A549 (cell line): ENCODE measurements around the gene SH3RF1. TPM values are rescaled to one million over a fixed set of nuclear protein-coding genes. Genes with fewer than 3 reads are reported as not detected.

Experiments
- ATAC-seq, 2 experiments: fragments of 200-7000 bp in 1 of 2; fragments of >200 bp in 1 of 2; cut with Nextera tagmentation in 1 of 2; cut with Tn5 transposase in 1 of 2; 3 replicates each; pipeline versions ENCODE4 v1.8.0 to v1.9.1; 2018 to 2020; ENCODE audit warnings: mild to moderate bottlenecking in 1 of 2, moderate library complexity in 1 of 2
- CTCF ChIA-PET: fragments of 300-600 bp; sonication (Branson Sonifier 250); formaldehyde crosslinking; extraction: SDS; loops from one replicate; lab custom pipeline; 2021; ENCODE audit warnings: antibody characterized with exemption, inconsistent platforms; lab: Yijun Ruan, JAX
- POLR2A ChIA-PET: fragments of 350-600 bp; formaldehyde crosslinking; extraction: SDS; loops from one replicate; lab custom pipeline; 2021; ENCODE audit warnings: antibody characterized with exemption, inconsistent platforms; lab: Yijun Ruan, JAX
- DNase-seq, 2 experiments: peaks; one replicate each; pipeline versions ENCODE4 v3.0.0 to v3.0.0-alpha.2; 2011 to 2016; ENCODE audit warnings: low read depth in 1 of 2, low spot score in 1 of 2
- FAIRE-seq: peaks from 2 replicates; lab custom pipeline; 2011; peaks lifted over from hg19 to GRCh38; lab: Jason Lieb, UNC
- H3K27ac ChIP-seq, 2 experiments: fragments of >200 bp; sonication (Bioruptor Twin); formaldehyde crosslinking; 3 replicates each; pipeline ENCODE4 v1.5.1; 2016 to 2017
- H3K4me1 ChIP-seq: fragments of >200 bp; sonication (Bioruptor Twin); formaldehyde crosslinking; 3 replicates; pipeline ENCODE4 v1.6.1; 2016
- H3K4me2 ChIP-seq: fragments of >200 bp; sonication (Bioruptor Twin); formaldehyde crosslinking; 3 replicates; pipeline ENCODE4 v1.6.1; 2016
- H3K4me3 ChIP-seq: fragments of >200 bp; sonication (Bioruptor Twin); formaldehyde crosslinking; 3 replicates; pipeline ENCODE4 v1.5.1; 2016
- H3K9me3 ChIP-seq: fragments of >200 bp; sonication (Bioruptor Twin); formaldehyde crosslinking; 3 replicates; pipeline ENCODE4 v1.6.1; 2016
- ATOH8 ChIP-seq: fragments of 250-450 bp; sonication (Bioruptor Pico); IDR thresholded peaks from 2 replicates; pipeline ENCODE4 v1.5.0; 2020; ENCODE audit warnings: low read depth, mild to moderate bottlenecking, moderate library complexity
- CTCF ChIP-seq: fragments of >200 bp; sonication (Bioruptor Twin); formaldehyde crosslinking; IDR thresholded peaks from 3 replicates; pipeline ENCODE4 v1.5.1; 2016
- EHF ChIP-seq: fragments of 250-450 bp; sonication (Bioruptor Pico); IDR thresholded peaks from 2 replicates; pipeline ENCODE4 v1.5.0; 2020; ENCODE audit warnings: mild to moderate bottlenecking
- EP300 ChIP-seq, 2 experiments: fragments of >200 bp; sonication (Bioruptor Twin); formaldehyde crosslinking; IDR thresholded peaks; 2 replicates in 1 of 2; 3 replicates in 1 of 2; pipeline ENCODE4 v1.6.1; 2016 to 2017
- FOXS1 ChIP-seq: fragments of 250-450 bp; sonication (Bioruptor Pico); IDR thresholded peaks from 2 replicates; pipeline ENCODE4 v1.5.0; 2020; ENCODE audit warnings: mild to moderate bottlenecking, moderate library complexity
- GATA3 ChIP-seq: IDR thresholded peaks from 2 replicates; pipeline ENCODE4 v1.6.1; 2012; ENCODE audit warnings: borderline replicate concordance
- HES2 ChIP-seq: fragments of >200 bp; sonication (Bioruptor Twin); formaldehyde crosslinking; IDR thresholded peaks from 2 replicates; pipeline ENCODE4 v1.6.1; 2016
- HEYL ChIP-seq: fragments of 250-450 bp; sonication (Bioruptor Pico); IDR thresholded peaks from 2 replicates; pipeline ENCODE4 v1.8.0; 2021; ENCODE audit warnings: mild to moderate bottlenecking, moderate library complexity
- HMGXB4 ChIP-seq: fragments of 250-450 bp; sonication (Bioruptor Pico); IDR thresholded peaks from 2 replicates; pipeline ENCODE4 v1.5.0; 2021; ENCODE audit warnings: mild to moderate bottlenecking, moderate library complexity, borderline replicate concordance
- HOXA7 ChIP-seq: fragments of 250-450 bp; sonication (Bioruptor Pico); IDR thresholded peaks from 2 replicates; pipeline ENCODE4 v1.5.0; 2020; ENCODE audit warnings: mild to moderate bottlenecking, moderate library complexity
- JUN ChIP-seq, 2 experiments: fragments of >200 bp; sonication (Bioruptor Twin); formaldehyde crosslinking; IDR thresholded peaks; 2 replicates in 1 of 2; 3 replicates in 1 of 2; pipeline ENCODE4 v1.6.1; 2016 to 2017
- KDM1A ChIP-seq: fragments of 200-600 bp; sonication (generic); IDR thresholded peaks from 2 replicates; pipeline ENCODE4 v1.6.1; 2016; ENCODE audit warnings: low read depth, mild to moderate bottlenecking
- MAZ ChIP-seq: fragments of 150-350 bp; IDR thresholded peaks from 2 replicates; pipeline ENCODE4 v1.6.1; 2014; ENCODE audit warnings: antibody characterized with exemption, low read depth, low read length, borderline replicate concordance
- NFE2L2 ChIP-seq: fragments of 150-350 bp; conservative IDR thresholded peaks from 2 replicates; pipeline ENCODE4 v1.6.1; 2014; ENCODE audit warnings: low read length
- NR3C1 ChIP-seq: fragments of >200 bp; sonication (Bioruptor Twin); formaldehyde crosslinking; IDR thresholded peaks from 3 replicates; pipeline ENCODE4 v1.6.1; 2017
- POLR2A ChIP-seq: IDR thresholded peaks from 2 replicates; pipeline ENCODE4 v1.6.1; 2012; ENCODE audit warnings: mild to moderate bottlenecking, low read length
- POLR2AphosphoS2 ChIP-seq: conservative IDR thresholded peaks from 2 replicates; pipeline ENCODE4 v1.6.1; 2012; ENCODE audit warnings: low read length, improper control_type of control experiment, inconsistent platforms
- RAD21 ChIP-seq, 2 experiments: fragments of >200 bp in 1 of 2; sonication (Bioruptor Twin) in 1 of 2; formaldehyde crosslinking in 1 of 2; IDR thresholded peaks in 1 of 2; conservative IDR thresholded peaks in 1 of 2; 2 replicates in 1 of 2; 3 replicates in 1 of 2; pipeline ENCODE4 v1.6.1; 2012 to 2018; ENCODE audit warnings: inconsistent platforms in 1 of 2
- RNF2 ChIP-seq: fragments of 200-600 bp; sonication (generic); IDR thresholded peaks from 2 replicates; pipeline ENCODE4 v1.6.1; 2016; ENCODE audit warnings: low read depth, mild to moderate bottlenecking, antibody characterized with exemption, moderate library complexity, borderline replicate concordance
- ZC3H11A ChIP-seq: fragments of 450-650 bp; IDR thresholded peaks from 2 replicates; pipeline ENCODE4 v1.6.1; 2014; ENCODE audit warnings: antibody characterized with exemption, mild to moderate bottlenecking
- ZFP36 ChIP-seq: fragments of 450-650 bp; IDR thresholded peaks from 2 replicates; pipeline ENCODE4 v1.6.1; 2014; ENCODE audit warnings: borderline replicate concordance; ENCODE audit not compliant: partially characterized antibody
- WGBS: methylation state at CpG from one replicate; pipeline ENCODE4 v1.1.6; 2017; ENCODE audit errors: missing lambda C conversion rate; 5-methylcytosine and 5-hydroxymethylcytosine counted together
- polyA plus RNA-seq, 4 experiments: library from polyadenylated mRNA; depleted of rRNA in 3 of 4; stranded (reverse); fragments of >200 nt; fragmentation: RNase III in 1 of 4; extraction: RNeasy Plus Mini Kit Qiagen cat#74134 plus additional on column Dnase treatment in 1 of 4; gene quantifications; 2 replicates in 3 of 4; 3 replicates in 1 of 4; pipeline ENCODE4 v1.2.3, GENCODE V29; 2011 to 2017
- TF ChIP-seq, protein P1 (sequence below): fragments of >200 bp; sonication (Bioruptor Twin); formaldehyde crosslinking; IDR thresholded peaks from 3 replicates; pipeline ENCODE4 v1.6.1; 2016

SH3RF1 gene
- polyA plus RNA-seq, 2 of the 4 experiments (the other 2 are of a cell fraction), result 8.0 to 15.1 TPM

DNA sequence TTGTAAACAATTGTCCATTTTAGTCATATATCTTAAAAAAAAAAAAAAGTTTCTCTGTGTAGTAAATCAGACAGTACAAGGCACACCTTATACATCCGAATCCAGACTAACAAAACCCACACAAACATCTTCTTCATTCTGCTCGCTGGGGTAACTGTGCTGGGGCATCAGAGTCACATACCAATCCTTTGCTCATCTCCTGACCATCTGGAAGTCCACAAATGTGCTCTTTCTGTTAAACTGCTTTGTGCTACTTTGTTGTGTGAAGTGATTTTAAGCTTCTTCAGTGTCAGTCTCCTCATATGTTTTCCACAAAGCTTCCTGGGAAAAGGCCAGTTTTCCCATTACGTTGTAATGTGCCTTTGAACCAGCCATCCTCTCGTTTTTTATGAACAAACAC is 174.5 kb downstream of the SH3RF1 start:
- no peak overlapping the region for H3K27ac ChIP-seq
- TF ChIP-seq RAD21 (conservative IDR thresholded peaks at IDR 0.05 in 1 of 2, IDR thresholded peaks at IDR 0.05 in 1 of 2), result no peak
- TF ChIP-seq HES2, result no peak
- TF ChIP-seq JUN (IDR thresholded peaks at IDR 0.05), result no peak
- no peak for TF ChIP-seq EP300 (IDR thresholded peaks at IDR 0.05)
- TF ChIP-seq NR3C1, result no peak
- no peak for TF ChIP-seq HOXA7 (CRISPR knock-in tag)
- no peak for TF ChIP-seq ZC3H11A
- no peak for TF ChIP-seq MAZ
- TF ChIP-seq, all 56 proteins: peak for 0
- Histone ChIP-seq H3K4me3 (no peak overlapping the region), H3K9me3 (peaks cover 4% of the 10 kb centered on the region; the same call in 2 of the 3 replicates), H3K4me1 (peaks cover 7% of the 10 kb centered on the region; the same call in 1 of the 3 replicates), H3K4me2 (no peak overlapping the region)
- ChIA-PET POLR2A (no interaction called here), CTCF (interaction anchor here (0.6 kb wide), 1 partner anchor 12 kb away, joined by 3 read pairs; no protein-coding TSS in a partner anchor)
- WGBS, result 87% methylated on average over 4 of the region's 4 CpGs
- DNase-seq, result no peak
- FAIRE-seq, result no peak
- no peak for ATAC-seq

DNA sequence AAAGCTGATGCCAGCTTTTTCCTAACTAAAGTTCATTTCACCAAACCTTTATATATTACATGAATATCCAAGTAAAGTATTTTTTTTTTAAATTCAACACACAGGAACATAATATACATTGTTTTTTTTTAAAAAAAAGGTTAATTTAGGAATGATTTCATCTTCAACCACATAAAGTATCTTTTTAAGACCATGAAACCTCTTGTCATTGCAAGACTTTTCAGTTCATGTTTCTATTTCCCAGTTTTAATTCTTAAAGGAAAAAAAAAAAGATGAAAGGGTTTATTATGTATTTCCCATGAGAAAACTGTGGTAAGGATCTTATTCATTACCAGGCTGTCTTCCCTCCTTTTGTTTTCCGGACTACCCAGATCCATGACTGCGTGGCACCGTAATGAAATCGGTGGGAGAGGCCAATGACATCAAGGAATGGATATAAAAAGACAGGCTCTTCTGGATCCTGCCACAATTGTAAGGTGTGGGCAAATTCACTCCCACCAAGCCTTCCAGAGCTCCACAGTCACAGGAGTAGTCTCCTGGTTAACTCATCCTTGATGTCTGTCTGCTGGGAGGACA is 176.0 kb downstream of the SH3RF1 start:
- FAIRE-seq (no peak), ATAC-seq (no peak), DNase-seq (no peak)
- Histone ChIP-seq H3K4me1 (peaks cover 2% of the 10 kb centered on the region; the same call in 1 of the 3 replicates), H3K9me3 (peaks cover 12% of the 10 kb centered on the region; the same call in 2 of the 3 replicates), H3K4me2 (no peak overlapping the region), H3K27ac (no peak overlapping the region), H3K4me3 (no peak overlapping the region)
- 95% methylated on average over 4 of the region's 4 CpGs for WGBS
- TF ChIP-seq CTCF, result no peak
- no peak for TF ChIP-seq GATA3
- TF ChIP-seq KDM1A, result no peak
- TF ChIP-seq JUN (IDR thresholded peaks at IDR 0.05), result no peak
- TF ChIP-seq HMGXB4 (CRISPR knock-in tag), result no peak
- no peak for TF ChIP-seq NFE2L2
- TF ChIP-seq, protein P1, sequence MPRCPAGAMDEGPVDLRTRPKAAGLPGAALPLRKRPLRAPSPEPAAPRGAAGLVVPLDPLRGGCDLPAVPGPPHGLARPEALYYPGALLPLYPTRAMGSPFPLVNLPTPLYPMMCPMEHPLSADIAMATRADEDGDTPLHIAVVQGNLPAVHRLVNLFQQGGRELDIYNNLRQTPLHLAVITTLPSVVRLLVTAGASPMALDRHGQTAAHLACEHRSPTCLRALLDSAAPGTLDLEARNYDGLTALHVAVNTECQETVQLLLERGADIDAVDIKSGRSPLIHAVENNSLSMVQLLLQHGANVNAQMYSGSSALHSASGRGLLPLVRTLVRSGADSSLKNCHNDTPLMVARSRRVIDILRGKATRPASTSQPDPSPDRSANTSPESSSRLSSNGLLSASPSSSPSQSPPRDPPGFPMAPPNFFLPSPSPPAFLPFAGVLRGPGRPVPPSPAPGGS, result no peak
- TF ChIP-seq ZFP36, result no peak
- no peak for TF ChIP-seq POLR2AphosphoS2
- TF ChIP-seq HEYL, result no peak
- no peak for TF ChIP-seq EHF
- TF ChIP-seq FOXS1 (CRISPR knock-in tag), result no peak
- no peak for TF ChIP-seq RAD21 (conservative IDR thresholded peaks at IDR 0.05 in 1 of 2, IDR thresholded peaks at IDR 0.05 in 1 of 2)
- TF ChIP-seq POLR2A, result no peak
- TF ChIP-seq RNF2, result no peak
- TF ChIP-seq HOXA7 (CRISPR knock-in tag), result no peak
- no peak for TF ChIP-seq ATOH8
- ChIA-PET CTCF (interaction anchor here (0.6 kb wide), 1 partner anchor 85 kb away, joined by 6 read pairs; the partner anchor contains the start of gene CBR4), POLR2A (no interaction called here)
